ENCODE measurements around the gene CEP112. TPM values are rescaled to one million over a fixed set of nuclear protein-coding genes. Genes with fewer than 3 reads are reported as not detected.

CEP112 gene
- total and polyA plus RNA-seq, 2 of the 13 experiments (the other 11 are each of a cell fraction or from before 2014, with no cell fraction given) = 1.2 to 3.4 TPM

DNA sequence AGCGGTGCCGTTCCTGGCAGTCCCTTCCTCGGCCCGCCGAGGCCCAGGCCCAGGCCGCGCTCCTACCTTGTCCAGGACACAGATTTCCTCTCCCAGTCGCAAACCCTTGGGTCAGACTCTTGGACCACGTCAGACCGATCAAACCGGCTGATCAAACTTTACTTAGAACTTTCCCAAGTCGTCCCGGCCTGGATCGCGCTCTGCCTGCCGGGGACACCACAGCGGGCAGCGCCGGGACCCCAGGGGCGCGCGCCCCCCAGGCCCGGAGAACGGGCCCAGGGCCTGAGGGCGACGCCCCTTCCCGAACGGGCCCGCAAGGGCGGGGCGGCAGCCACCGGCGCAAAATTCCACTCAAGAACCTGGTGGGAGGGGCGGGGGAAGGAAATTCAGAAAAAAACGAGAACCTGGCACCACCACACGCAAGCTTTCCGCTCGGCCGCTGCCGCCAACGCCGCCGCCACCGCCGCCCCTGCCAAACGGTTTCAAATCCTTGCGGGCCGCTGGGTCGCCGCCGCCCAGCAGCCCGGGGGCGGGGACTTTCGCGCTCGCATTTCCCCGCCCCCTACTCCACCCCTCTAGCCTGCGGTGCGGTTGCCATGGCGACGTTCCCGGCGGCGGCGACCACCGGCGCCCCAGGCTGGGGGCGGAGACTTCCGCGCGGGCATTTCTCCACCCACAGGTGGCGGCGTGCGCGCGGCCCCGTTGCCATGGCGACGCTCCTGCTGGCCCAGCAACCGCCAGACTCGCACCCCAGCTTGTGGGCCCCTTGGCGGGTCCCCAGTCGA lies at the start of gene CEP112 (continued):
- TF ChIP-seq, protein P1, sequence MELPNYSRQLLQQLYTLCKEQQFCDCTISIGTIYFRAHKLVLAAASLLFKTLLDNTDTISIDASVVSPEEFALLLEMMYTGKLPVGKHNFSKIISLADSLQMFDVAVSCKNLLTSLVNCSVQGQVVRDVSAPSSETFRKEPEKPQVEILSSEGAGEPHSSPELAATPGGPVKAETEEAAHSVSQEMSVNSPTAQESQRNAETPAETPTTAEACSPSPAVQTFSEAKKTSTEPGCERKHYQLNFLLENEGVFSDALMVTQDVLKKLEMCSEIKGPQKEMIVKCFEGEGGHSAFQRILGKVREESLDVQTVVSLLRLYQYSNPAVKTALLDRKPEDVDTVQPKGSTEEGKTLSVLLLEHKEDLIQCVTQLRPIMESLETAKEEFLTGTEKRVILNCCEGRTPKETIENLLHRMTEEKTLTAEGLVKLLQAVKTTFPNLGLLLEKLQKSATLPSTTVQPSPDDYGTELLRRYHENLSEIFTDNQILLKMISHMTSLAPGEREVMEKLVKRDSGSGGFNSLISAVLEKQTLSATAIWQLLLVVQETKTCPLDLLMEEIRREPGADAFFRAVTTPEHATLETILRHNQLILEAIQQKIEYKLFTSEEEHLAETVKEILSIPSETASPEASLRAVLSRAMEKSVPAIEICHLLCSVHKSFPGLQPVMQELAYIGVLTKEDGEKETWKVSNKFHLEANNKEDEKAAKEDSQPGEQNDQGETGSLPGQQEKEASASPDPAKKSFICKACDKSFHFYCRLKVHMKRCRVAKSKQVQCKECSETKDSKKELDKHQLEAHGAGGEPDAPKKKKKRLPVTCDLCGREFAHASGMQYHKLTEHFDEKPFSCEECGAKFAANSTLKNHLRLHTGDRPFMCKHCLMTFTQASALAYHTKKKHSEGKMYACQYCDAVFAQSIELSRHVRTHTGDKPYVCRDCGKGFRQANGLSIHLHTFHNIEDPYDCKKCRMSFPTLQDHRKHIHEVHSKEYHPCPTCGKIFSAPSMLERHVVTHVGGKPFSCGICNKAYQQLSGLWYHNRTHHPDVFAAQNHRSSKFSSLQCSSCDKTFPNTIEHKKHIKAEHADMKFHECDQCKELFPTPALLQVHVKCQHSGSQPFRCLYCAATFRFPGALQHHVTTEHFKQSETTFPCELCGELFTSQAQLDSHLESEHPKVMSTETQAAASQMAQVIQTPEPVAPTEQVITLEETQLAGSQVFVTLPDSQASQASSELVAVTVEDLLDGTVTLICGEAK (IDR thresholded peaks at IDR 0.05) = no peak
- TF ChIP-seq, protein P1 (CRISPR knock-in tag; IDR thresholded peaks at IDR 0.05) = no peak; the same call in 1 of the 2 replicates
- TF ChIP-seq, protein P2, sequence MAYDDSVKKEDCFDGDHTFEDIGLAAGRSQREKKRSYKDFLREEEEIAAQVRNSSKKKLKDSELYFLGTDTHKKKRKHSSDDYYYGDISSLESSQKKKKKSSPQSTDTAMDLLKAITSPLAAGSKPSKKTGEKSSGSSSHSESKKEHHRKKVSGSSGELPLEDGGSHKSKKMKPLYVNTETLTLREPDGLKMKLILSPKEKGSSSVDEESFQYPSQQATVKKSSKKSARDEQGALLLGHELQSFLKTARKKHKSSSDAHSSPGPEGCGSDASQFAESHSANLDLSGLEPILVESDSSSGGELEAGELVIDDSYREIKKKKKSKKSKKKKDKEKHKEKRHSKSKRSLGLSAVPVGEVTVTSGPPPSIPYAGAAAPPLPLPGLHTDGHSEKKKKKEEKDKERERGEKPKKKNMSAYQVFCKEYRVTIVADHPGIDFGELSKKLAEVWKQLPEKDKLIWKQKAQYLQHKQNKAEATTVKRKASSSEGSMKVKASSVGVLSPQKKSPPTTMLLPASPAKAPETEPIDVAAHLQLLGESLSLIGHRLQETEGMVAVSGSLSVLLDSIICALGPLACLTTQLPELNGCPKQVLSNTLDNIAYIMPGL (CRISPR knock-in tag; IDR thresholded peaks at IDR 0.05; ENCODE audit: borderline replicate concordance in 1 of 2, low read depth in 1 of 2) = peak; percentile 71 to 83; a peak in 3 of 4 replicates
- no peak for TF ChIP-seq BRD4 (CRISPR knock-in tag; IDR thresholded peaks at IDR 0.05)
- peak; percentile 63; the same call in 1 of the 2 replicates for TF ChIP-seq ZFP90 (CRISPR knock-in tag; IDR thresholded peaks at IDR 0.05; ENCODE audit: borderline replicate concordance)
- TF ChIP-seq, protein P3, sequence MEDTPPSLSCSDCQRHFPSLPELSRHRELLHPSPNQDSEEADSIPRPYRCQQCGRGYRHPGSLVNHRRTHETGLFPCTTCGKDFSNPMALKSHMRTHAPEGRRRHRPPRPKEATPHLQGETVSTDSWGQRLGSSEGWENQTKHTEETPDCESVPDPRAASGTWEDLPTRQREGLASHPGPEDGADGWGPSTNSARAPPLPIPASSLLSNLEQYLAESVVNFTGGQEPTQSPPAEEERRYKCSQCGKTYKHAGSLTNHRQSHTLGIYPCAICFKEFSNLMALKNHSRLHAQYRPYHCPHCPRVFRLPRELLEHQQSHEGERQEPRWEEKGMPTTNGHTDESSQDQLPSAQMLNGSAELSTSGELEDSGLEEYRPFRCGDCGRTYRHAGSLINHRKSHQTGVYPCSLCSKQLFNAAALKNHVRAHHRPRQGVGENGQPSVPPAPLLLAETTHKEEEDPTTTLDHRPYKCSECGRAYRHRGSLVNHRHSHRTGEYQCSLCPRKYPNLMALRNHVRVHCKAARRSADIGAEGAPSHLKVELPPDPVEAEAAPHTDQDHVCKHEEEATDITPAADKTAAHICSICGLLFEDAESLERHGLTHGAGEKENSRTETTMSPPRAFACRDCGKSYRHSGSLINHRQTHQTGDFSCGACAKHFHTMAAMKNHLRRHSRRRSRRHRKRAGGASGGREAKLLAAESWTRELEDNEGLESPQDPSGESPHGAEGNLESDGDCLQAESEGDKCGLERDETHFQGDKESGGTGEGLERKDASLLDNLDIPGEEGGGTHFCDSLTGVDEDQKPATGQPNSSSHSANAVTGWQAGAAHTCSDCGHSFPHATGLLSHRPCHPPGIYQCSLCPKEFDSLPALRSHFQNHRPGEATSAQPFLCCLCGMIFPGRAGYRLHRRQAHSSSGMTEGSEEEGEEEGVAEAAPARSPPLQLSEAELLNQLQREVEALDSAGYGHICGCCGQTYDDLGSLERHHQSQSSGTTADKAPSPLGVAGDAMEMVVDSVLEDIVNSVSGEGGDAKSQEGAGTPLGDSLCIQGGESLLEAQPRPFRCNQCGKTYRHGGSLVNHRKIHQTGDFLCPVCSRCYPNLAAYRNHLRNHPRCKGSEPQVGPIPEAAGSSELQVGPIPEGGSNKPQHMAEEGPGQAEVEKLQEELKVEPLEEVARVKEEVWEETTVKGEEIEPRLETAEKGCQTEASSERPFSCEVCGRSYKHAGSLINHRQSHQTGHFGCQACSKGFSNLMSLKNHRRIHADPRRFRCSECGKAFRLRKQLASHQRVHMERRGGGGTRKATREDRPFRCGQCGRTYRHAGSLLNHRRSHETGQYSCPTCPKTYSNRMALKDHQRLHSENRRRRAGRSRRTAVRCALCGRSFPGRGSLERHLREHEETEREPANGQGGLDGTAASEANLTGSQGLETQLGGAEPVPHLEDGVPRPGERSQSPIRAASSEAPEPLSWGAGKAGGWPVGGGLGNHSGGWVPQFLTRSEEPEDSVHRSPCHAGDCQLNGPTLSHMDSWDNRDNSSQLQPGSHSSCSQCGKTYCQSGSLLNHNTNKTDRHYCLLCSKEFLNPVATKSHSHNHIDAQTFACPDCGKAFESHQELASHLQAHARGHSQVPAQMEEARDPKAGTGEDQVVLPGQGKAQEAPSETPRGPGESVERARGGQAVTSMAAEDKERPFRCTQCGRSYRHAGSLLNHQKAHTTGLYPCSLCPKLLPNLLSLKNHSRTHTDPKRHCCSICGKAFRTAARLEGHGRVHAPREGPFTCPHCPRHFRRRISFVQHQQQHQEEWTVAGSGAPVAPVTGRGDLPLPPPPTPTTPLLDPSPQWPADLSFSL (CRISPR knock-in tag; IDR thresholded peaks at IDR 0.05) = peak; percentile 52; the same call in 1 of the 2 replicates
- TF ChIP-seq NCOA1 (CRISPR knock-in tag; IDR thresholded peaks at IDR 0.05) = 0 out of 2 replicates have a peak, but pooled peaks have one; percentile 48
- no peak; the same call in 1 of the 2 replicates for TF ChIP-seq JDP2 (CRISPR knock-in tag; IDR thresholded peaks at IDR 0.05; ENCODE audit: borderline replicate concordance)
- TF ChIP-seq THYN1 (CRISPR knock-in tag; IDR thresholded peaks at IDR 0.05; ENCODE audit: borderline replicate concordance, low read depth) = 0 out of 2 replicates have a peak, but pooled peaks have one; percentile 44

Measured in HepG2 (cell line).